Right lobe of liver (tissue), 6 donors: ENCODE measurements around the gene SRRM1. TPM values are rescaled to one million over a fixed set of nuclear protein-coding genes. Genes with fewer than 3 reads are reported as not detected.

ENCODE experiments used
- ATAC-seq, 4 donors: fragments of 200-7000 bp; cut with Tn5 transposase; one replicate each; pipeline ENCODE4 v1.9.1; 2020; ENCODE audit warnings: mild to moderate bottlenecking in 4 of 4, moderate library complexity in 4 of 4
- DNase-seq, 3 donors: peaks; one replicate each; pipeline ENCODE4 v3.0.0-alpha.2; 2020
- H3K27ac ChIP-seq, 3 donors: fragments of 200-600 bp; one replicate each; pipeline ENCODE4 v1.8.0; 2022
- H3K27me3 ChIP-seq, 2 donors: fragments of 200-600 bp; one replicate each; pipeline ENCODE4 v1.8.0; 2022
- H3K36me3 ChIP-seq, 4 donors: fragments of 200-600 bp; sonication (generic) in 1 of 4; one replicate each; pipeline versions ENCODE4 v1.5.1 to v1.8.0; 2017 to 2022; ENCODE audit warnings: control low read depth in 1 of 4
- H3K4me1 ChIP-seq, 4 donors: fragments of 200-600 bp; sonication (generic) in 1 of 4; one replicate each; pipeline versions ENCODE4 v1.5.1 to v1.8.0; 2017 to 2022; ENCODE audit warnings: control low read depth in 1 of 4
- H3K4me3 ChIP-seq, 3 donors: fragments of 200-600 bp; one replicate each; pipeline ENCODE4 v1.8.0; 2022
- H3K9me3 ChIP-seq, 4 donors: fragments of 200-600 bp; sonication (generic) in 1 of 4; one replicate each; pipeline versions ENCODE4 v1.5.1 to v1.8.0; 2017 to 2022; ENCODE audit warnings: control low read depth in 1 of 4
- POLR2A ChIP-seq: fragments of 450-650 bp; IDR thresholded peaks from one replicate; pipeline ENCODE4 v1.6.1; 2017; ENCODE audit warnings: antibody characterized with exemption, mild to moderate bottlenecking
- WGBS: methylation state at CpG from one replicate; pipeline ENCODE4 v1.1.6; 2018; ENCODE audit warnings: low coverage, low lambda C conversion rate; ENCODE audit not compliant: insufficient coverage; ENCODE audit errors: missing lambda C conversion rate; 5-methylcytosine and 5-hydroxymethylcytosine counted together
- intact Hi-C, 2 donors: fragments of 100-400 bp; cut with DNase I; formaldehyde crosslinking; loops; one replicate each; pipeline versions ENCODE4 v1.11.2 to v1.14.1; 2022
- total RNA-seq, 6 experiments: library from RNA; depleted of rRNA in 2 of 6; stranded (reverse); fragments of >200 nt in 2 of 6; fragmentation: NEBNext Ultra II Directional in 3 of 6; extraction: Animal tissue kit (Norgen Biotek cat#: 25700) in 3 of 6; gene quantifications; one replicate each; pipeline versions ENCODE4 v1.1.0 to v1.2.4, GENCODE V29; 2016 to 2023
- TF ChIP-seq, protein P1 (sequence below), 4 donors: fragments of 200-600 bp in 3 of 4; fragments of 450-650 bp in 1 of 4; IDR thresholded peaks; one replicate each; pipeline versions ENCODE4 v1.5.1 to v1.8.0; 2016 to 2022; ENCODE audit warnings: antibody characterized with exemption in 4 of 4, mild to moderate bottlenecking in 2 of 4
- donor health status: DM: no; HTN: yes; CAD: no.
- donor health status: DM: no; HTN: no; CAD: no.
- donor health status: DM: no; HTN: no; CAD: no.
- donor health status: DM: no; HTN: yes; CAD: no.
- donor health status: DM: no; HTN: yes; CAD: no.

Gene SRRM1
- total RNA-seq, 6 experiments from 2014 or later, result 41.1 to 52.0 (median 44.9) TPM

DNA sequence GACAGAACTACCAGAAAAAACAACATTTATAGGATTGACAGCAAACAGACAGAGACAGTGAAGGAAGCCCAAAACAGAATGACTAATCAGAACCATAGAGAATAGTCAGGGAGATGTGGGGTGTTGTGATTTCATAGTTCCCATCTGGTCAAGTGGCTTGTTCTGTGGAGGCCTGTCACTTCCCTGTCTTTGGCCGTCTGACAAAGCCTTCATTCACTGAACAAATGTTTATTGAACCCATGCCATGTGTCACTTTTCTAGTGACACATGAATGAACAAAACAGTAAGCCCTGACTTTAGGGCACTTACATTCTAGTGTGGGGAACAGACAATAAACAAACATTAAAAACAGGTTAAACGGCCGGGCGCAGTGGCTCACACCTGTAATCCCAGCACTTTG, 3.2 kb upstream of the SRRM1 start:
- no peak overlapping the region for H3K27ac ChIP-seq
- no peaks in the 10 kb centered on the region for H3K36me3 ChIP-seq
- WGBS, result 54% methylated on average over 4 of the region's 4 CpGs
- DNase-seq (no peak), ATAC-seq (no peak)
- peaks cover 0 to 21% (median 8%) of the 10 kb centered on the region in 4 donors for H3K4me1 ChIP-seq
- TF ChIP-seq, protein P1, sequence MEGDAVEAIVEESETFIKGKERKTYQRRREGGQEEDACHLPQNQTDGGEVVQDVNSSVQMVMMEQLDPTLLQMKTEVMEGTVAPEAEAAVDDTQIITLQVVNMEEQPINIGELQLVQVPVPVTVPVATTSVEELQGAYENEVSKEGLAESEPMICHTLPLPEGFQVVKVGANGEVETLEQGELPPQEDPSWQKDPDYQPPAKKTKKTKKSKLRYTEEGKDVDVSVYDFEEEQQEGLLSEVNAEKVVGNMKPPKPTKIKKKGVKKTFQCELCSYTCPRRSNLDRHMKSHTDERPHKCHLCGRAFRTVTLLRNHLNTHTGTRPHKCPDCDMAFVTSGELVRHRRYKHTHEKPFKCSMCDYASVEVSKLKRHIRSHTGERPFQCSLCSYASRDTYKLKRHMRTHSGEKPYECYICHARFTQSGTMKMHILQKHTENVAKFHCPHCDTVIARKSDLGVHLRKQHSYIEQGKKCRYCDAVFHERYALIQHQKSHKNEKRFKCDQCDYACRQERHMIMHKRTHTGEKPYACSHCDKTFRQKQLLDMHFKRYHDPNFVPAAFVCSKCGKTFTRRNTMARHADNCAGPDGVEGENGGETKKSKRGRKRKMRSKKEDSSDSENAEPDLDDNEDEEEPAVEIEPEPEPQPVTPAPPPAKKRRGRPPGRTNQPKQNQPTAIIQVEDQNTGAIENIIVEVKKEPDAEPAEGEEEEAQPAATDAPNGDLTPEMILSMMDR (IDR thresholded peaks at IDR 0.05), result no peak
- TF ChIP-seq POLR2A, result no peak
- H3K27me3 ChIP-seq, result no peaks in the 10 kb centered on the region
- H3K4me3 ChIP-seq, result no peak overlapping the region
- intact Hi-C loops, result loop anchor here in 1 of 2 donors (10.0 kb wide), 1 partner anchor 85 kb away; the partner anchor contains the start of gene NCMAP
- no peaks in the 10 kb centered on the region for H3K9me3 ChIP-seq

DNA sequence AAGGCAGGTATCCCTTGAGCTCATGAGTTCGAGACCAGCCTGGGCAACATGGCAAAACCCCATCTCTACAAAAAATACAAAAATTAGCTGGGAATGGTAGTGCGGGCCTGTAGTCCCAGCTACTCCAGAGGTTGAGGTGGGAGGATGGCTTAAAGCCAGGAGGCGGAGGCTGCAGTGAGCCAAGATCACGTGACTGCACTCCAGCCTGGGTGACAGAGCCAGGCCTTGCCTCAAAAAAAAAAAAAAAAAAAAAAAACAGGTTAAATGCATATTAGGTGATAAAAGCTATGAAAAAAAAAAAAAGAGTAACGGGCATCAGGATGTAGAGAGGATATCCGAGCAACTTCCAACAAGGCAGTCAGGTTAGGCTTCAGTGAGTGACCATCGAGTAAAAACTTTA, 2.8 kb upstream of the SRRM1 start:
- ATAC-seq (no peak), DNase-seq (peak; percentile 45 to 65 (median 58))
- peaks cover 0 to 25% (median 10%) of the 10 kb centered on the region in 4 donors for H3K4me1 ChIP-seq

DNA sequence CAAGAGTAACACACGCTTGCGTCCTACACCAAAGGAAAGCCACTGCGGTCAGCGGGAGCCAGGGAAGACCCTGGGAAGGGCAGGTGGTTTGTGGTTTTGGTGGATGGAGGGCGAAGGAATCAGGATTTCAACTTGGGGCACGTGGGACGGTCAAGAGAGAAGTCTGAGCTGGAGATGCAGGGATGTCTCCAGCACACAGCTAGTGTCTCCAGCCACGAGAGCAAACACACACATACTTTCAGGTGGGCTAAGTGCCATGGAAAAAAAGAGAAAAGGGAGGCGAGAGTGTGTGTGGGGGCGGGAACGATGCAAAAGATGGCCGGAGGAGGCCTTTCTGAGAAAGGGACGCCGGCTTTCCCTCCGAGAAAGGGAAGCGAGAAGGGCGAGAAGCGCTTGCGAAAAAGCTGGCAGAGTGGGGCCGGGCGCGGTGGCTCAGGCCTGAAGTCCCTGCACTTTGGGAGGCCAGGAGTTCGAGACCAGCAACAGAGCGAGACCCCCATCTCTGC, 1.4 kb upstream of the SRRM1 start:
- H3K27ac ChIP-seq, result peak overlapping the region; percentile 100
- H3K4me1 ChIP-seq, result peaks cover 0 to 31% (median 12%) of the 10 kb centered on the region in 4 donors
- no peaks in the 10 kb centered on the region for H3K9me3 ChIP-seq
- peaks cover 0 to 10% (median 3%) of the 10 kb centered on the region in 4 donors for H3K36me3 ChIP-seq
- intact Hi-C loops, result no loop called here
- H3K4me3 ChIP-seq, result peak overlapping the region; percentile 75 to 88 (median 88)
- no peak for ATAC-seq
- peak; percentile 48 to 68 (median 51) for DNase-seq
- no peaks in the 10 kb centered on the region for H3K27me3 ChIP-seq
- 11% methylated on average over 19 of the region's 24 CpGs for WGBS
- TF ChIP-seq, protein P1 (IDR thresholded peaks at IDR 0.05), result no peak
- TF ChIP-seq POLR2A, result no peak

More for the DNA sequence above, 2.8 kb upstream of the SRRM1 start:
- H3K36me3 ChIP-seq, result no peaks in the 10 kb centered on the region
- intact Hi-C loops, result no loop called here
- 47% methylated on average over 5 of the region's 7 CpGs for WGBS
- no peaks in the 10 kb centered on the region for H3K9me3 ChIP-seq
- no peak overlapping the region for H3K4me3 ChIP-seq
- H3K27ac ChIP-seq, result no peak overlapping the region
- no peaks in the 10 kb centered on the region for H3K27me3 ChIP-seq
- TF ChIP-seq POLR2A, result no peak
- TF ChIP-seq, protein P1 (IDR thresholded peaks at IDR 0.05), result no peak

DNA sequence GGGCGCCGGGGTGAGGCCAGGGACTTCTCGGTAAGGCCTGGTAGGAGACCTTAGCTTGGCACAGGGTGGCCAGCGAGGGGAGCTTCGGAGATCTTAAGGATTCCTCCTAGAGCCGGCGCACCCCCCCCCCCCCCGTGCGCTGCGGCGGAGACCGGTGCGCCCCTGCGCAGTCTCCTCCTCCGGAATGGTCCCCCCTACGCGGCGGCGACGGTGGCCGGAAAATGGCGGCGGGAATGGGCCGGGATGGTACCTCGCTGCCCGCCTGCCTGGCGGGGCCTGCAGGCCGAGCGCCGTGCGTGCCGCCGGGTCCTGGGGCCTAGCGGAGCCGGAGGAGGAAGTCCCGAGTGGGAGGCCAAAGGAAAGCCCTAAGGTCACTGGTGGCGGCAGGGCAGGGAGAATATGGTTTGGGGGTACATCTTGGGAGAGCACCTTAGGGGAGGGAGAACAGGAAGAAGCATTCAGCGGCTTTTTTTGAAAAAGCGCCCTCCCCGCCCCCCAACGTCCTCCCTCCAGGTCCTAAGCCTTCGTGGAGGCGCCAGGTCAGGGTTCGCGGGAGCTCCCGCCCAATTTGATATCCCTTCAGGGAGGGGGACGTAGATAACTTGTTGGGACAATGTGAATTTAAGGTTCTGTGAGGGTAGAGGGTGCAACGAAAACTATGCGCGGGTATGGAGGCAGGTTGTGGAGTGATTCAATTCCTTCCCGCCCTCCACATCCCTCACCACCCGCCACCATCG, 429 bp downstream of the SRRM1 start:
- Histone ChIP-seq H3K27me3 (no peaks in the 10 kb centered on the region), H3K36me3 (peaks cover 0 to 28% (median 16%) of the 10 kb centered on the region in 4 donors), H3K9me3 (no peaks in the 10 kb centered on the region), H3K27ac (peak overlapping the region; percentile 71 to 90 (median 80)), H3K4me3 (peak overlapping the region; percentile 77 to 91 (median 88)), H3K4me1 (peaks cover 0 to 31% (median 12%) of the 10 kb centered on the region in 4 donors)
- TF ChIP-seq, protein P1 (IDR thresholded peaks at IDR 0.05), result peak in 1 of 4 donors; percentile 2
- TF ChIP-seq POLR2A, result no peak
- intact Hi-C loops, result no loop called here
- peak in 1 of 3 donors; percentile 61 for DNase-seq
- peak; percentile 3 to 28 (median 10) for ATAC-seq
- 0% methylated on average over 11 of the region's 53 CpGs for WGBS
